Natural killer cell (primary cell): Measurements from ENCODE around the gene MAFG. TPM values are rescaled to one million over a fixed set of nuclear protein-coding genes. Genes with fewer than 3 reads are reported as not detected.

Experiments
- ATAC-seq, 3 donors: fragments of 150-1000 bp in 2 of 3; fragments of 200-7000 bp in 1 of 3; cut with Tn5 transposase; 1 replicate in 1 of 3; 2 replicates in 2 of 3; pipeline ENCODE4 v1.10.0; 2021; ENCODE audit warnings: mild to moderate bottlenecking in 2 of 3, moderate library complexity in 2 of 3
- DNase-seq, 2 donors: peaks; one replicate each; pipeline versions ENCODE4 v3.0.0 to v3.0.0-alpha.2; 2013 to 2021; ENCODE audit warnings: mixed read lengths in 1 of 2
- H3K27ac ChIP-seq: one replicate; pipeline ENCODE4 v1.5.1; 2013; ENCODE audit warnings: mild to moderate bottlenecking, low read length
- H3K27me3 ChIP-seq: one replicate; pipeline ENCODE4 v1.6.1; 2013; ENCODE audit warnings: low read length; ENCODE audit not compliant: control insufficient read depth, insufficient read depth
- H3K36me3 ChIP-seq: one replicate; pipeline ENCODE4 v1.6.1; 2013; ENCODE audit warnings: low read length; ENCODE audit not compliant: control insufficient read depth, insufficient read depth
- H3K4me1 ChIP-seq: one replicate; pipeline ENCODE4 v1.6.1; 2013; ENCODE audit warnings: low read length; ENCODE audit not compliant: control insufficient read depth, insufficient read depth
- H3K4me3 ChIP-seq: one replicate; pipeline ENCODE4 v1.5.1; 2013; ENCODE audit warnings: low read length
- H3K9me3 ChIP-seq: one replicate; pipeline ENCODE4 v1.6.1; 2013; ENCODE audit warnings: low read length; ENCODE audit not compliant: control insufficient read depth, insufficient read depth
- H3K27ac Mint-ChIP-seq, 2 donors: one replicate each; pipeline ENCODE4 v1.8.0; 2022; ENCODE audit warnings: mild to moderate bottlenecking in 2 of 2, mixed read lengths in 2 of 2, moderate library complexity in 1 of 2
- H3K27me3 Mint-ChIP-seq, 2 donors: one replicate each; pipeline ENCODE4 v1.8.0; 2022; ENCODE audit warnings: low read depth in 2 of 2, mixed read lengths in 2 of 2
- H3K36me3 Mint-ChIP-seq: one replicate; pipeline ENCODE4 v1.8.0; 2022; ENCODE audit warnings: mixed read lengths
- H3K4me1 Mint-ChIP-seq, 2 donors: one replicate each; pipeline ENCODE4 v1.8.0; 2022; ENCODE audit warnings: mixed read lengths in 2 of 2
- H3K4me3 Mint-ChIP-seq: one replicate; pipeline ENCODE4 v1.8.0; 2022; ENCODE audit warnings: mild to moderate bottlenecking, moderate library complexity, mixed read lengths
- H3K9me3 Mint-ChIP-seq, 2 donors: one replicate each; pipeline ENCODE4 v1.8.0; 2022; ENCODE audit warnings: mixed read lengths in 2 of 2
- CTCF ChIP-seq: fragments of 200-600 bp; IDR thresholded peaks from one replicate; pipeline ENCODE4 v1.8.0; 2022; ENCODE audit warnings: antibody characterized with exemption
- WGBS: methylation state at CpG from one replicate; pipeline ENCODE4 v1.1.7; 2013; ENCODE audit warnings: missing lambda C conversion rate; ENCODE audit not compliant: insufficient coverage; 5-methylcytosine and 5-hydroxymethylcytosine counted together
- intact Hi-C: fragments of 100-400 bp; cut with micrococcal nuclease; formaldehyde crosslinking; loops from one replicate; pipeline ENCODE4 v1.14.2; 2022
- total RNA-seq, 4 donors: library from RNA; stranded (reverse); fragments of 120-200 nt in 1 of 4; gene quantifications; one replicate each; pipeline versions ENCODE4 v1.2.3 to v1.2.4, GENCODE V29; 2013 to 2022

Gene MAFG
- total RNA-seq: 10 to 100 TPM; 11.9 to 14.6 (median 13.2) TPM
- total RNA-seq (2013): 5.0 TPM

GRCh38 chr17:81927653-81928543 lies at the start of gene MAFG:
TSS of gene MAFG (minus strand) at chr17:81927735. CDS start at chr17:81923185, 4,550 bp downstream.
- intact Hi-C loops: no loop called here
- DNase-seq: peak; percentile 92 to 96
- WGBS: under 1% methylated on average over 95 of the region's 98 CpGs
- Histone ChIP-seq H3K27me3 (peaks cover 13% of the 10 kb centered on the region), H3K4me3 (peak within 1 kb of the TSS; percentile 47), H3K36me3 (no peaks in the 10 kb centered on the region), H3K27ac (peak within 1 kb of the TSS; percentile 57), H3K4me1 (peaks cover 44% of the 10 kb centered on the region), H3K9me3 (no peaks in the 10 kb centered on the region)
- H3K36me3 Mint-ChIP-seq: no peaks in the 10 kb centered on the region
- H3K27ac Mint-ChIP-seq: peak within 1 kb of the TSS; percentile 69 to 79
- peak; percentile 45 for TF ChIP-seq CTCF
- H3K4me1 Mint-ChIP-seq: peaks cover 5 to 21% of the 10 kb centered on the region in 2 donors
- peak; percentile 71 to 82 (median 81) for ATAC-seq
- peak within 1 kb of the TSS; percentile 79 for H3K4me3 Mint-ChIP-seq
- no peaks in the 10 kb centered on the region for H3K9me3 Mint-ChIP-seq
- H3K27me3 Mint-ChIP-seq: peaks cover 0 to 20% of the 10 kb centered on the region in 2 donors

- Mint-ChIP-seq H3K9me3 (no peaks in the 10 kb centered on the region), H3K4me3 (peak overlapping the region; percentile 91), H3K27me3 (peaks cover 0 to 7% of the 10 kb centered on the region in 2 donors), H3K36me3 (no peaks in the 10 kb centered on the region), H3K4me1 (peaks cover 5 to 33% of the 10 kb centered on the region in 2 donors), H3K27ac (peak overlapping the region; percentile 78 to 95)
- intact Hi-C loops: no loop called here
- 27% methylated on average over 30 of the region's 30 CpGs for WGBS
- no peak for TF ChIP-seq CTCF
- Histone ChIP-seq H3K9me3 (peaks cover 5% of the 10 kb centered on the region), H3K36me3 (no peaks in the 10 kb centered on the region), H3K27me3 (no peaks in the 10 kb centered on the region), H3K27ac (peak overlapping the region; percentile 34), H3K4me3 (peak overlapping the region; percentile 61), H3K4me1 (peaks cover 29% of the 10 kb centered on the region)
- ATAC-seq: peak in 2 of 3 donors; percentile 12 to 15
- peak in 1 of 2 donors; percentile 59 for DNase-seq
Measured at GRCh38 chr17:81976332-81977210, 49.0 kb upstream of the MAFG start.

- H3K27ac Mint-ChIP-seq: no peak overlapping the region
- H3K4me3 Mint-ChIP-seq: no peak overlapping the region
- Histone ChIP-seq H3K36me3 (no peaks in the 10 kb centered on the region), H3K4me1 (peaks cover 20% of the 10 kb centered on the region), H3K4me3 (no peak overlapping the region), H3K9me3 (peaks cover 5% of the 10 kb centered on the region), H3K27me3 (no peaks in the 10 kb centered on the region), H3K27ac (no peak overlapping the region)
- intact Hi-C loops: no loop called here
- ATAC-seq (no peak), DNase-seq (no peak)
- H3K4me1 Mint-ChIP-seq: peaks cover 0 to 13% of the 10 kb centered on the region in 2 donors
- no peaks in the 10 kb centered on the region for H3K36me3 Mint-ChIP-seq
- no peaks in the 10 kb centered on the region for H3K9me3 Mint-ChIP-seq
- peaks cover 0 to 7% of the 10 kb centered on the region in 2 donors for H3K27me3 Mint-ChIP-seq
- no peak for TF ChIP-seq CTCF
Measured at GRCh38 chr17:81973432-81973831, 45.9 kb upstream of the MAFG start.
